ENCODE results near the gene TRAF3IP1. TPM values are rescaled to one million over a fixed set of nuclear protein-coding genes. Genes with fewer than 3 reads are reported as not detected.

TRAF3IP1 gene
- total and polyA plus RNA-seq, 2 donors (not counting 1 experiment from before 2014, with no cell fraction given): 3.9 to 9.2 TPM

DNA sequence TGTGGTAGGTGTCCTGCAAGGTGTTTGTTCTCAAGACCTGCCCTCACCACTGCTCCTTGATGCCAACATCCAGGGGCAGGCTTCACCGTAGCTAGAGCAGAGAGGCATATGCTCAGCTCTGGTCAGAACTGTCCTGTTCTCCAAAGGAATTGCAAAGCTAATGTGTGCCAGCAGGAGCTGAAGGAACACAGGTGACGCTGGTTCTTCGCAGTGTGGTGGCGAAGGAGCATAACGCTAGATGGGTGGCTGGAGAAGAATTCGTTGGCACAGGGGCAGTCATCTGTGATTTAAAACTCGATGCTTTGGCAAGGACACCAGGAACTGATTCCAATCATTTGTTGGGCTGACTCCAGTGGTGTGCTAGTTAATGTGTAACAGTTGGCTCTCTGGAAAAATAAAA, 20.5 kb upstream of the TRAF3IP1 start:
- Histone ChIP-seq H2AFZ (ENCODE audit: low read length) (no peak overlapping the region), H3K36me3 (ENCODE audit: control insufficient read depth, insufficient read depth, low read length) (no peaks in the 10 kb centered on the region), H3K4me1 (ENCODE audit: control insufficient read depth, extremely low read depth, insufficient read depth, low read length) (no peaks in the 10 kb centered on the region), H4K20me1 (ENCODE audit: control insufficient read depth, extremely low read depth, insufficient read depth, low read length) (no peaks in the 10 kb centered on the region), H3K27ac (ENCODE audit: insufficient read depth, low read length) (no peak overlapping the region), H3K9me3 (ENCODE audit: control insufficient read depth, insufficient read depth, low read depth, low read length) (no peaks in the 10 kb centered on the region), H3K4me2 (ENCODE audit: extremely low read depth, insufficient read depth, low read length) (no peak overlapping the region), H3K27me3 (ENCODE audit: control insufficient read depth, insufficient read depth, low read length) (peaks cover 14% of the 10 kb centered on the region), H3K9ac (ENCODE audit: insufficient read depth, low read length) (no peak overlapping the region), H3K79me2 (ENCODE audit: control insufficient read depth, insufficient read depth, low read length) (no peaks in the 10 kb centered on the region), H3K4me3 (replicated peaks in 1 of 4; ENCODE audit: control extremely low read depth in 1 of 4, insufficient read depth in 1 of 4, low read depth in 3 of 4, low read length in 4 of 4) (no peak overlapping the region)
- no peak for TF ChIP-seq EZH2 (IDR thresholded peaks at IDR 0.05; ENCODE audit: low read length, missing control alignments)
- TF ChIP-seq, protein P1, sequence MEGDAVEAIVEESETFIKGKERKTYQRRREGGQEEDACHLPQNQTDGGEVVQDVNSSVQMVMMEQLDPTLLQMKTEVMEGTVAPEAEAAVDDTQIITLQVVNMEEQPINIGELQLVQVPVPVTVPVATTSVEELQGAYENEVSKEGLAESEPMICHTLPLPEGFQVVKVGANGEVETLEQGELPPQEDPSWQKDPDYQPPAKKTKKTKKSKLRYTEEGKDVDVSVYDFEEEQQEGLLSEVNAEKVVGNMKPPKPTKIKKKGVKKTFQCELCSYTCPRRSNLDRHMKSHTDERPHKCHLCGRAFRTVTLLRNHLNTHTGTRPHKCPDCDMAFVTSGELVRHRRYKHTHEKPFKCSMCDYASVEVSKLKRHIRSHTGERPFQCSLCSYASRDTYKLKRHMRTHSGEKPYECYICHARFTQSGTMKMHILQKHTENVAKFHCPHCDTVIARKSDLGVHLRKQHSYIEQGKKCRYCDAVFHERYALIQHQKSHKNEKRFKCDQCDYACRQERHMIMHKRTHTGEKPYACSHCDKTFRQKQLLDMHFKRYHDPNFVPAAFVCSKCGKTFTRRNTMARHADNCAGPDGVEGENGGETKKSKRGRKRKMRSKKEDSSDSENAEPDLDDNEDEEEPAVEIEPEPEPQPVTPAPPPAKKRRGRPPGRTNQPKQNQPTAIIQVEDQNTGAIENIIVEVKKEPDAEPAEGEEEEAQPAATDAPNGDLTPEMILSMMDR (conservative IDR thresholded peaks at IDR 0.05 in 1 of 2, IDR thresholded peaks at IDR 0.05 in 1 of 2; ENCODE audit: low read depth in 1 of 2, low read length in 2 of 2): no peak
- no peak for DNase-seq (ENCODE audit: low read depth in 2 of 2)

DNA sequence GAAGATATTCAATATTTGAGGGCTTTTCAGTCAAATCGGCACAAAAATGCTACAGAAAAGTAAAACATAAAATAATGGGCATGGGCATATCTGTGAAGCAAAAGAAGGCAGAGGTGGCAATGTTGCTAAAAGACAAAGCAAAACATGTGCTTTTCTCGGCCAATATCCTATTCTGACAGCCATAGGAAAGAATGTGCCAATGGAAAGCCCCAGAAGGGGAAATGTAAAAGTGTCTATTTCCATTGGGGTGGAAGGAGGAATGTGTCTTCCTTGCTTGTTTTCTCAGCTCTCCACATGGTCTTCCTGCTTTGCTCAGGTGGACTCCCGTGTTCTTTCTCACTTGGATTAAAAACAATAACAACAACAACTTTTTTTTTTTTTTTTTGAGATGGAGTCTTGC, 18.2 kb upstream of the TRAF3IP1 start:
- H3K27ac ChIP-seq (ENCODE audit: insufficient read depth, low read length): no peak overlapping the region
- H3K4me3 ChIP-seq (replicated peaks in 1 of 4; ENCODE audit: control extremely low read depth in 1 of 4, insufficient read depth in 1 of 4, low read depth in 3 of 4, low read length in 4 of 4): no peak overlapping the region
- H2AFZ ChIP-seq (ENCODE audit: low read length): no peak overlapping the region
- H3K4me2 ChIP-seq (ENCODE audit: extremely low read depth, insufficient read depth, low read length): no peak overlapping the region
- peak in 1 of 2 donors; percentile 7 for DNase-seq (ENCODE audit: low read depth in 2 of 2)
- no peak for TF ChIP-seq EZH2 (IDR thresholded peaks at IDR 0.05; ENCODE audit: low read length, missing control alignments)
- TF ChIP-seq, protein P1 (conservative IDR thresholded peaks at IDR 0.05 in 1 of 2, IDR thresholded peaks at IDR 0.05 in 1 of 2; ENCODE audit: low read depth in 1 of 2, low read length in 2 of 2): no peak
- H3K36me3 ChIP-seq (ENCODE audit: control insufficient read depth, insufficient read depth, low read length): no peaks in the 10 kb centered on the region
- H3K9me3 ChIP-seq (ENCODE audit: control insufficient read depth, insufficient read depth, low read depth, low read length): no peaks in the 10 kb centered on the region
- no peaks in the 10 kb centered on the region for H3K4me1 ChIP-seq (ENCODE audit: control insufficient read depth, extremely low read depth, insufficient read depth, low read length)
- no peaks in the 10 kb centered on the region for H3K79me2 ChIP-seq (ENCODE audit: control insufficient read depth, insufficient read depth, low read length)
- H3K27me3 ChIP-seq (ENCODE audit: control insufficient read depth, insufficient read depth, low read length): peaks cover 14% of the 10 kb centered on the region
- H4K20me1 ChIP-seq (ENCODE audit: control insufficient read depth, extremely low read depth, insufficient read depth, low read length): no peaks in the 10 kb centered on the region
- H3K9ac ChIP-seq (ENCODE audit: insufficient read depth, low read length): no peak overlapping the region

DNA sequence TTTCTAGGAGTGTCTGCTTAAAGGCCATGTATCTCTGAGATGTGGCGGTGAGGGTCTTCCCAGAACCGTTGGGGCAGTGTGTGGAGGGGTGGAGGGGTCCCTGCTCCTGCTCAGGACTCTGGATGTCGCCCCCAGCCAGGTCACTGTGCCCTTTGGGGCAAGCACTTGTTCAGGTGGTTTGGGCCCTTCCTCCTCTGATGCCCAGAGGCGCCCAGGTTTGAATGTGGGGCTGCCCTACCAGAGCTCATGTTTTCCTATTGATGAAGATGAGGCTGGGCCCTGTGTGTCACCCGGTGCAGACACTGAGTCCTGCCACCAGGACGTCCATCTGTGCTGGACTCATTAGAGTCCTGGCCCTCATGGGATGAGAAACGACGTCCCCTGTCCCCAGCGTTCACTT, 17.6 kb upstream of the TRAF3IP1 start:
- Histone ChIP-seq H3K4me2 (ENCODE audit: extremely low read depth, insufficient read depth, low read length) (no peak overlapping the region), H3K27me3 (ENCODE audit: control insufficient read depth, insufficient read depth, low read length) (peaks cover 10% of the 10 kb centered on the region), H3K79me2 (ENCODE audit: control insufficient read depth, insufficient read depth, low read length) (no peaks in the 10 kb centered on the region), H2AFZ (ENCODE audit: low read length) (no peak overlapping the region), H3K4me1 (ENCODE audit: control insufficient read depth, extremely low read depth, insufficient read depth, low read length) (no peaks in the 10 kb centered on the region), H3K9ac (ENCODE audit: insufficient read depth, low read length) (no peak overlapping the region), H3K27ac (ENCODE audit: insufficient read depth, low read length) (no peak overlapping the region), H3K36me3 (ENCODE audit: control insufficient read depth, insufficient read depth, low read length) (no peaks in the 10 kb centered on the region), H4K20me1 (ENCODE audit: control insufficient read depth, extremely low read depth, insufficient read depth, low read length) (no peaks in the 10 kb centered on the region), H3K4me3 (replicated peaks in 1 of 4; ENCODE audit: control extremely low read depth in 1 of 4, insufficient read depth in 1 of 4, low read depth in 3 of 4, low read length in 4 of 4) (no peak overlapping the region), H3K9me3 (ENCODE audit: control insufficient read depth, insufficient read depth, low read depth, low read length) (no peaks in the 10 kb centered on the region)
- TF ChIP-seq, protein P1 (conservative IDR thresholded peaks at IDR 0.05 in 1 of 2, IDR thresholded peaks at IDR 0.05 in 1 of 2; ENCODE audit: low read depth in 1 of 2, low read length in 2 of 2): no peak
- TF ChIP-seq EZH2 (IDR thresholded peaks at IDR 0.05; ENCODE audit: low read length, missing control alignments): no peak
- DNase-seq (ENCODE audit: low read depth in 2 of 2): no peak
